Naive thymus-derived CD8-positive, alpha-beta T cell (primary cell): ENCODE measurements around the gene RAB37. TPM values are rescaled to one million over a fixed set of nuclear protein-coding genes. Genes with fewer than 3 reads are reported as not detected.

Source experiments
- ATAC-seq, 2 donors: fragments of 150-1000 bp; cut with Tn5 transposase in 1 of 2; sonication (Bioruptor Pico), chemical (Tn5 transposase) in 1 of 2; 1 replicate in 1 of 2; 2 replicates in 1 of 2; pipeline ENCODE4 v1.10.0; 2021; ENCODE audit warnings: mild to moderate bottlenecking in 2 of 2, moderate library complexity in 2 of 2
- POLR2A ChIA-PET: fragments of 350-600 bp; sonication (Branson Sonifier 250); formaldehyde crosslinking; loops from one replicate; lab custom pipeline; 2021; ENCODE audit warnings: antibody characterized with exemption; lab: Charles Lee
- DNase-seq, 10 donors: peaks; one replicate each; pipeline versions ENCODE4 v3.0.0 to v3.0.0-alpha.2; 2020 to 2022
- H3K27ac Mint-ChIP-seq, 10 donors: one replicate each; pipeline ENCODE4 v1.8.0; 2020 to 2022; ENCODE audit warnings: mild to moderate bottlenecking in 10 of 10, mixed read lengths in 10 of 10, moderate library complexity in 4 of 10, inconsistent platforms in 1 of 10
- H3K27me3 Mint-ChIP-seq, 5 donors: one replicate each; pipeline ENCODE4 v1.8.0; 2021 to 2022; ENCODE audit warnings: mixed read lengths in 5 of 5
- H3K36me3 Mint-ChIP-seq, 3 donors: one replicate each; pipeline ENCODE4 v1.8.0; 2020 to 2022; ENCODE audit warnings: mixed read lengths in 3 of 3, mild to moderate bottlenecking in 2 of 3, inconsistent platforms in 1 of 3
- H3K4me1 Mint-ChIP-seq, 4 donors: one replicate each; pipeline ENCODE4 v1.8.0; 2021 to 2022; ENCODE audit warnings: mixed read lengths in 4 of 4
- H3K4me3 Mint-ChIP-seq, 10 donors: one replicate each; pipeline ENCODE4 v1.8.0; 2020 to 2022; ENCODE audit warnings: mild to moderate bottlenecking in 10 of 10, mixed read lengths in 10 of 10, moderate library complexity in 6 of 10, inconsistent platforms in 1 of 10
- H3K9me3 Mint-ChIP-seq, 9 donors: one replicate each; pipeline ENCODE4 v1.8.0; 2020 to 2022; ENCODE audit warnings: mixed read lengths in 9 of 9, mild to moderate bottlenecking in 3 of 9, inconsistent platforms in 1 of 9, moderate library complexity in 1 of 9
- polyA plus RNA-seq, 3 donors: library from polyadenylated mRNA; unstranded; fragments of 300-500 nt; fragmentation: Illumina TruSeq; gene quantifications; one replicate each; pipeline ENCODE4 v1.2.3, GENCODE V29; 2021
- total RNA-seq, 8 experiments: library from RNA in 2 of 8; stranded (reverse) in 2 of 8; gene quantifications; one replicate each; pipeline ENCODE4 v1.2.3 and lab custom pipeline; 2021 to 2026

The RAB37 gene
- total and polyA plus RNA-seq, 5 experiments from 2014 or later: 34.0 to 108 (median 55.3) TPM

DNA sequence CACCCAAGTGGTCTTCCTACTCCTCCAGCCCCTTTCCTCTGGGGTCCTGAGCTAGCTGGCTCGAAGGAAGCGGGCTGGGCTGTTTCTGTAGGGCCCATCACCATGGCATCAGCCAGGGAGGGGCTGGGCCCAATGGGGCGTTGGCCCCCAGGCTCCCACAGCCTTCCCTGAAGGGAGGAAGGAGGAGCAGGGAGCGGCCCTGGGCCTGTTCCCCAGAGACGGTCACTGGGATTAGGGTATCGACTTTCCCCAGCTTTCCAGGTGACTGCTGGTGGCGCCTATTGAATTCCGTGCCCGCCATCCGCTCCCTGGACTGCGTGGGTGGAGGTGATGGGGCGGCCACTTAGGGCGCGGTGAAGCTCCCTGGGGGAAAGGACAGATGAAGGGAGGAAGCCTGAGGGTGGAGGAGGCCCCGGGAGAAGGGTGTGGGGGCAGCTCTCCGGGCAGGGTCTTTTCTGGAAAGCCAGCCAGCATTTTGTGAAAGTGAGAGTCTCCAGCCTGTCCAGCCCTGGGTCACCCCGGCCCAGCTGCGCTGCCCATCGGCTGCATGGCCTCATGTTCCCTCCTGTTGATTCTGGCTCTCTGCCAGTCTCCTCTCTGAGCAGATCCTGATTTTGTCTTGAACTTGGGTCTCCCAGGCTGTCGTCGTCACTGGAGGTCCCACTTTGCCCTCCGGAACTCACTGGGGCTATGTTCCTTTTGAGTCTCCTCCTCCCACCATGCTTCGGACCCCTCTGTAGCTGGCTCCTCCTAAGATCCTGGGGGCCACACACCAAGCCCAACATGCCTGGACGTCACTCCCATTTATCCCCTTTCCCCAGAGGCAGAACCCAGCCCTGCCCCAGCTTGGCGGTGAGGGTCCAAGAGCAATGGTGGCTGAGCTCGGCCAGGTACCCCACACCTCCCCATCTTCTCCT is 21.1 kb downstream of the RAB37 start:
- no peak for DNase-seq

DNA sequence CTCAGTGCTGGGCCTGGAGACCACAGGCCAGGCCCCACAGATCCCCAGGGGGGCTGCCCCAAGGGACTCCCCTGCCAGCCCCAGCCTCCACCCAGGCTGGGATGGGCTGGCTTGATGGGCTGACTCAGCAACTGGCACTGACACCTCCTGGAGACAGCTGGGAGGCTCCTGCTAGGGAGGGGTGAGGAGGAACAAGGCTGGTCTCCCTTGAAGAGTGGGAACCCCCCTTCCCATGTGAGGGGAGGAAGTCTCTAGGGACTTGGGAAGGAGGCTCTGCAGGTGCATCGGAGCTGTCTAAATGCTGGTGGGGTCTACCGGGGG is 21.8 kb downstream of the RAB37 start:
- no peak for DNase-seq
- peak; percentile 26 to 36 for ATAC-seq
- Mint-ChIP-seq H3K36me3 (peaks cover 0 to 30% (median 0%) of the 10 kb centered on the region in 3 donors), H3K27ac (peak overlapping the region; percentile 88 to 94 (median 92)), H3K27me3 (no peaks in the 10 kb centered on the region), H3K4me1 (peaks cover 30 to 85% (median 76%) of the 10 kb centered on the region in 4 donors), H3K9me3 (no peaks in the 10 kb centered on the region), H3K4me3 (peak overlapping the region; percentile 69 to 97 (median 84))
- POLR2A ChIA-PET: interaction anchor here (0.6 to 11.4 kb wide), 6 partner anchors 11 to 39 kb away, joined by 3 to 161 read pairs (median 26); partner anchors contain the start of genes NAT9, NHERF1 and RAB37

More for the DNA sequence above, 21.1 kb downstream of the RAB37 start:
- H3K4me3 Mint-ChIP-seq: peak overlapping the region; percentile 61 to 97 (median 84)
- POLR2A ChIA-PET: interaction anchor here (1.4 to 11.4 kb wide), 5 partner anchors 10 to 30 kb away, joined by 4 to 161 read pairs (median 40); partner anchors contain the start of genes NAT9, NHERF1 and RAB37
- peak overlapping the region; percentile 83 to 94 (median 92) for H3K27ac Mint-ChIP-seq
- ATAC-seq: no peak
- H3K9me3 Mint-ChIP-seq: no peaks in the 10 kb centered on the region
- H3K27me3 Mint-ChIP-seq: no peaks in the 10 kb centered on the region
- peaks cover 32 to 89% (median 82%) of the 10 kb centered on the region in 4 donors for H3K4me1 Mint-ChIP-seq
- H3K36me3 Mint-ChIP-seq: peaks cover 0 to 36% (median 0%) of the 10 kb centered on the region in 3 donors

DNA sequence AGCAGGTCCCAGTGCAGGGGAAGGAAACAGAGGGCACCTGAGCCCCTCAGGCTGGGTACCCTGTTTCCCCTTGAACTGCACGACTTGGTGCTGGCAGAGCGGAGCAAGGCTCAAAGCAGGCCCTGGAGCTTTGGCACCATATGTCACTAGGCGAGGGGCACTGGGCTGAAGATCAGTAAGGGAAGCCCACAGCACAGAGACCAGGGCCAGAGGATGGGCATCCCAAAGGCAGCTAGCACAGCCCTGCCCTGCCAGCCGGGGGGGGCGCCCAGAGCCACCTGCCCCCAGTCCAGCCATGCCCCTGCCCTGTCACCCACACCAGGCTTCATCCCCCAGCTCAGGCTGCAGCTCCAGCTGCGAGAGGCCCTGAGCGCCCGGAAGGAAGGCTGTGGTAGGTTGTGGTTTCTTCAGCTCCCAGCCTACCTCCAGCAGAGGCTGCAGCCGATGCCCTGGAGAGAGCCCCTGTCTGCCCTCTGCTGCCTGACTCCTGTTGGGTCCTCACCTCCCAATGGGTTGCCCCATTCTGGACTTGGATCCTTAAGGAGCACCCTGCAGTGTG is 22.3 kb downstream of the RAB37 start:
- H3K4me1 Mint-ChIP-seq: peaks cover 30 to 81% (median 71%) of the 10 kb centered on the region in 4 donors
- H3K9me3 Mint-ChIP-seq: no peaks in the 10 kb centered on the region
- H3K4me3 Mint-ChIP-seq: peak overlapping the region; percentile 69 to 97 (median 84)
- peak overlapping the region; percentile 88 to 94 (median 92) for H3K27ac Mint-ChIP-seq
- POLR2A ChIA-PET: interaction anchor here (0.6 to 11.4 kb wide), 6 partner anchors 11 to 40 kb away, joined by 3 to 161 read pairs (median 26); partner anchors contain the start of genes NAT9, NHERF1 and RAB37
- peaks cover 0 to 29% (median 0%) of the 10 kb centered on the region in 3 donors for H3K36me3 Mint-ChIP-seq
- DNase-seq (peak in 8 of 10 donors; percentile 34 to 74 (median 56)), ATAC-seq (peak; percentile 91 to 92)
- no peaks in the 10 kb centered on the region for H3K27me3 Mint-ChIP-seq

- H3K4me1 Mint-ChIP-seq: peaks cover 27 to 75% (median 65%) of the 10 kb centered on the region in 4 donors
Measured at GRCh38 chr17:74759941-74760340, 22.9 kb downstream of the RAB37 start.

GRCh38 chr17:74760404-74761105 is 23.5 kb downstream of the RAB37 start:
- ATAC-seq: no peak
- Mint-ChIP-seq H3K4me1 (peaks cover 21 to 69% (median 60%) of the 10 kb centered on the region in 4 donors), H3K27me3 (no peaks in the 10 kb centered on the region), H3K4me3 (peak overlapping the region; percentile 15 to 97 (median 80)), H3K9me3 (no peaks in the 10 kb centered on the region), H3K36me3 (peaks cover 0 to 29% (median 0%) of the 10 kb centered on the region in 3 donors), H3K27ac (peak overlapping the region; percentile 52 to 93 (median 88))
- no peak for DNase-seq
- POLR2A ChIA-PET: interaction anchor here (3.9 to 11.4 kb wide), 3 partner anchors 12 to 23 kb away, joined by 40 to 161 read pairs (median 113); partner anchors contain the start of genes NAT9, NHERF1 and RAB37

More at GRCh38 chr17:74759941-74760340, 22.9 kb downstream of the RAB37 start:
- POLR2A ChIA-PET: interaction anchor here (1.8 to 11.4 kb wide), 4 partner anchors 12 to 28 kb away, joined by 4 to 161 read pairs (median 76); partner anchors contain the start of genes NAT9, NHERF1 and RAB37
- Mint-ChIP-seq H3K27ac (peak overlapping the region; percentile 70 to 94 (median 92)), H3K4me3 (peak overlapping the region; percentile 61 to 97 (median 84)), H3K36me3 (peaks cover 0 to 28% (median 0%) of the 10 kb centered on the region in 3 donors), H3K9me3 (no peaks in the 10 kb centered on the region), H3K27me3 (no peaks in the 10 kb centered on the region)
- ATAC-seq (no peak), DNase-seq (no peak)

GRCh38 chr17:74761419-74761818 is 24.4 kb downstream of the RAB37 start:
- no peak for DNase-seq
- peaks cover 21 to 64% (median 56%) of the 10 kb centered on the region in 4 donors for H3K4me1 Mint-ChIP-seq
- ATAC-seq: no peak
- H3K9me3 Mint-ChIP-seq: no peaks in the 10 kb centered on the region
- peak overlapping the region in 3 of 10 donors; percentile 37 to 69 (median 38) for H3K4me3 Mint-ChIP-seq
- H3K36me3 Mint-ChIP-seq: peaks cover 0 to 36% (median 0%) of the 10 kb centered on the region in 3 donors
- H3K27ac Mint-ChIP-seq: peak overlapping the region; percentile 48 to 90 (median 68)
- no peaks in the 10 kb centered on the region for H3K27me3 Mint-ChIP-seq
- POLR2A ChIA-PET: interaction anchor here (9.3 to 11.4 kb wide), 2 partner anchors 12 to 13 kb away, joined by 113 to 161 read pairs; partner anchors contain the start of genes NAT9 and NHERF1

- H3K27me3 Mint-ChIP-seq: no peaks in the 10 kb centered on the region
- peaks cover 0 to 40% (median 0%) of the 10 kb centered on the region in 3 donors for H3K36me3 Mint-ChIP-seq
- H3K4me3 Mint-ChIP-seq: no peak overlapping the region
- DNase-seq (no peak), ATAC-seq (no peak)
- peaks cover 21 to 59% (median 51%) of the 10 kb centered on the region in 4 donors for H3K4me1 Mint-ChIP-seq
- H3K9me3 Mint-ChIP-seq: no peaks in the 10 kb centered on the region
- POLR2A ChIA-PET: interaction anchor here (9.3 to 11.4 kb wide), 2 partner anchors 11 to 14 kb away, joined by 113 to 161 read pairs; partner anchors contain the start of genes NAT9 and NHERF1
- H3K27ac Mint-ChIP-seq: peak overlapping the region in 9 of 10 donors; percentile 17 to 90 (median 62)
Measured at GRCh38 chr17:74761931-74762330, 24.9 kb downstream of the RAB37 start.

- peaks cover 0 to 56% (median 5%) of the 10 kb centered on the region in 3 donors for H3K36me3 Mint-ChIP-seq
- POLR2A ChIA-PET: interaction anchor here (0.5 to 11.4 kb wide), 7 partner anchors 9 to 461 kb away, joined by 3 to 161 read pairs (median 5); partner anchors contain the start of genes NAT9, NHERF1 and RAB37
- peaks cover 13 to 45% (median 38%) of the 10 kb centered on the region in 4 donors for H3K4me1 Mint-ChIP-seq
- H3K27ac Mint-ChIP-seq: peak overlapping the region in 5 of 10 donors; percentile 20 to 79 (median 28)
- H3K9me3 Mint-ChIP-seq: no peaks in the 10 kb centered on the region
- DNase-seq (no peak), ATAC-seq (no peak)
- H3K27me3 Mint-ChIP-seq: no peaks in the 10 kb centered on the region
- H3K4me3 Mint-ChIP-seq: no peak overlapping the region
Measured at GRCh38 chr17:74763565-74764387, 26.7 kb downstream of the RAB37 start.

GRCh38 chr17:74764751-74765286 is 27.8 kb downstream of the RAB37 start:
- H3K27me3 Mint-ChIP-seq: no peaks in the 10 kb centered on the region
- peaks cover 9 to 42% (median 31%) of the 10 kb centered on the region in 4 donors for H3K4me1 Mint-ChIP-seq
- POLR2A ChIA-PET: interaction anchor here (0.6 to 9.3 kb wide), 4 partner anchors 9 to 107 kb away, joined by 3 to 161 read pairs (median 3); partner anchors contain the start of gene NHERF1
- no peak for DNase-seq
- H3K4me3 Mint-ChIP-seq: no peak overlapping the region
- ATAC-seq: no peak
- peak overlapping the region in 8 of 10 donors; percentile 8 to 84 (median 50) for H3K27ac Mint-ChIP-seq
- peaks cover 0 to 61% (median 7%) of the 10 kb centered on the region in 3 donors for H3K36me3 Mint-ChIP-seq
- H3K9me3 Mint-ChIP-seq: no peaks in the 10 kb centered on the region

DNA sequence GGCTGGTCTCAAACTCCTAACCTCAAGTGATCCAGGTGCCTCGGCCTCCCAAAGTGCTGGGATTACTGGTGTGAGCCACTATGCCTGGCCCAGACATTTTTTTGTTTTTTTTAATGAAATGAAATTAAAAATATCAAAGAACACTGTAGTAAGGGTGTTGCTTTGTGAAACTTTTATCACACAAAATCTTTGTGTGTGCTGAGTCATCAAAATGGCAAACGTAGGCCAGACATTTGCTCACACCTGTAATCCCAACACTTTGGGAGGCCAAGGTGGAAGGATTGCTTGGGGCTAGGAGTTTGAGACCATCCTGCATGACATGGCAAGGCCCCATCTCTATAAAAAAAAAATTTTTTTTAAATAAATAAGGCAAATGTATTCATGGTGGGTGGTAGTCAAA is 29.4 kb downstream of the RAB37 start:
- Mint-ChIP-seq H3K4me1 (peaks cover 17 to 36% (median 28%) of the 10 kb centered on the region in 4 donors), H3K9me3 (no peaks in the 10 kb centered on the region), H3K27me3 (no peaks in the 10 kb centered on the region), H3K27ac (peak overlapping the region in 5 of 10 donors; percentile 13 to 86 (median 52)), H3K36me3 (peaks cover 0 to 69% (median 11%) of the 10 kb centered on the region in 3 donors), H3K4me3 (no peak overlapping the region)
- DNase-seq (no peak), ATAC-seq (no peak)
- POLR2A ChIA-PET: interaction anchor here (2.1 to 2.7 kb wide), 2 partner anchors 12 to 16 kb away, joined by 4 to 14 read pairs; no protein-coding TSS in a partner anchor
